ENCODE measurements around the gene FERMT1.

DNA sequence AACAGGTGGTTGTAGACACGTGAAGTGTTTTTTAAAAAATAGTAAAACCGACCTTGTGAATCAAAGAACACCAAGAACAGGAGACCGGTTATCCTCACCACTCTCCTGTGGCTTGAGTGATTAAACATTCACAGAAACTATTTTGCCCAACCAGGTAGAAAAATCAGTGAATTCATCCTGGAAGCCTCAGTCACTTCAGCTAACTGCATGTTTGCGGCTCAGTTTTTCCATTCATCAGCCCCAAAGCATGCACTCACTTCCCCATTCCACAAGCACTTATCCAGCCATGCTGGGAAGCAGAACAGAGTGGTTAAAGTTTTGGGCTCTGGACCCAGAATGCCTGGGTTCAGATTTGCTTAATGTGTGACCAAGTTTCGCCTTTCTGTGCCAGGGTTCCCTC, 71.3 kb downstream of the FERMT1 start:
- no peak for TF ChIP-seq CTCF (IDR thresholded peaks at IDR 0.05)
- TF ChIP-seq EP300 (IDR thresholded peaks at IDR 0.05): no peak

Measured in sigmoid colon (tissue), 4 donors.